ENCODE results near the gene RASA3. TPM values are rescaled to one million over a fixed set of nuclear protein-coding genes. Genes with fewer than 3 reads are reported as not detected.

Gene RASA3
- total and polyA plus RNA-seq, 12 donors: 6.8 to 16.9 (median 10.3) TPM

DNA sequence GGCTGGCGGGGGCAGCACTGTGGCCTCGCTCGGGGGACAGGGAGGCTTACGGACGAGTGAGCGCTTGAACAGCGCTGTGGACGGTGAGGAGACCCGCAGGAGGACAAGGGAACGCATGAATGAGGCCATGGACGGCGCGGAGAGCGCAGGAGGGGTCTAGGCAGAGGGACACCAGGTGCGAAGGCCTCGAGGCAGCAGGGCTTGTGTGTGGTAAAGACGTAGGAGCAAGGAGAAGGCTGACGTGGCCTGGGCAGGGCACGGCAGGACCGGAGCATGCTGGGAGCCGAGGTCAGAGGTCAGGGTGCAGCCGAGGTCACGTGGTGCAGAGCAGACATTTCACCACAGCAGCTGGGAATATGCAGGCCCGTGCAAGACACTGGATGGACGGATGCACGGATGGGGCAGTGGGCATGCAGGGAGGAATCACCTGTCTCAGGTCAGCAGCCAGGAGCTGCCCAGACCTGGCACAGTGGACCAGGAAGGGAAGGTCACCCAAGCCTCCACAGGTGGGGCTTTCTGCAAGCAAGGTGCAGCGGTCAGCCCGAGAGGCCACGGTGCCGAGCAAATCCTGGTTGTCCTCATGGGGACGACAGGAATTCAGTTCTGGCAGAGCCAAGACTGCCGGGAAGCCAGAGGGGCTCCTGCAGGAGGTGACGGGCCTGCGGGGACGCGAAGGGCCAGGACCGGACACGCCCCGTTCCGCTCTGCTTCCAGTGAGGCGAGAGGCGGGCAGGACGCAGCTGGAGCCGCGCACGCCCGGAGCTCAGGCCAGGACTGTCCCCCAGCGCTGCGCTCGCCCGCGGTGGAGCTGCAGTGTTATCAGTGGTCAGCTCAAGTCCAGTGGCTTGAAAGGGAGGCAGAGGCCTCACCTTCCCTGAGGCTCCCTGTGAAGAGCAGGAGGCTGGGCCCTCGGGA is 72.2 kb downstream of the RASA3 start:
- intact Hi-C loops (cut with DNase I): loop anchor here in 3 of 10 donors (10.0 kb wide), 3 partner anchors 65 to 75 kb away; partner anchors contain the start of gene RASA3 (in 2 of the 3)
- peak in 1 of 8 donors; percentile 36 for ATAC-seq
- peak; percentile 47 to 62 for DNase-seq
- H3K4me3 ChIP-seq: no peak overlapping the region
- WGBS, 2 donors: 83 to 89% methylated on average over 53 of the region's 53 CpGs
- TF ChIP-seq, protein P1, sequence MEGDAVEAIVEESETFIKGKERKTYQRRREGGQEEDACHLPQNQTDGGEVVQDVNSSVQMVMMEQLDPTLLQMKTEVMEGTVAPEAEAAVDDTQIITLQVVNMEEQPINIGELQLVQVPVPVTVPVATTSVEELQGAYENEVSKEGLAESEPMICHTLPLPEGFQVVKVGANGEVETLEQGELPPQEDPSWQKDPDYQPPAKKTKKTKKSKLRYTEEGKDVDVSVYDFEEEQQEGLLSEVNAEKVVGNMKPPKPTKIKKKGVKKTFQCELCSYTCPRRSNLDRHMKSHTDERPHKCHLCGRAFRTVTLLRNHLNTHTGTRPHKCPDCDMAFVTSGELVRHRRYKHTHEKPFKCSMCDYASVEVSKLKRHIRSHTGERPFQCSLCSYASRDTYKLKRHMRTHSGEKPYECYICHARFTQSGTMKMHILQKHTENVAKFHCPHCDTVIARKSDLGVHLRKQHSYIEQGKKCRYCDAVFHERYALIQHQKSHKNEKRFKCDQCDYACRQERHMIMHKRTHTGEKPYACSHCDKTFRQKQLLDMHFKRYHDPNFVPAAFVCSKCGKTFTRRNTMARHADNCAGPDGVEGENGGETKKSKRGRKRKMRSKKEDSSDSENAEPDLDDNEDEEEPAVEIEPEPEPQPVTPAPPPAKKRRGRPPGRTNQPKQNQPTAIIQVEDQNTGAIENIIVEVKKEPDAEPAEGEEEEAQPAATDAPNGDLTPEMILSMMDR (IDR thresholded peaks at IDR 0.05): no peak
- no peaks in the 10 kb centered on the region for H3K9me3 ChIP-seq
- peaks cover 14 to 79% (median 47%) of the 10 kb centered on the region in 9 donors for H3K4me1 ChIP-seq
- H3K27me3 ChIP-seq: no peaks in the 10 kb centered on the region
- H3K27ac ChIP-seq: peak overlapping the region in 2 of 10 donors; percentile 32 to 61
- H3K36me3 ChIP-seq: peaks cover 0 to 30% (median 0%) of the 10 kb centered on the region in 9 donors

- no peaks in the 10 kb centered on the region for H3K9me3 ChIP-seq
- no peak overlapping the region for H3K27ac ChIP-seq
- H3K27me3 ChIP-seq: no peaks in the 10 kb centered on the region
- H3K4me1 ChIP-seq: peaks cover 13 to 71% (median 39%) of the 10 kb centered on the region in 9 donors
- DNase-seq: no peak
- WGBS, 2 donors: 95% methylated on average over 16 of the region's 16 CpGs
- TF ChIP-seq, protein P1 (IDR thresholded peaks at IDR 0.05): no peak
- intact Hi-C loops (cut with DNase I): no loop called here
- no peak for ATAC-seq
- H3K4me3 ChIP-seq: no peak overlapping the region
- peaks cover 0 to 36% (median 0%) of the 10 kb centered on the region in 9 donors for H3K36me3 ChIP-seq
These were observed 73.0 kb downstream of the RASA3 start for GRCh38 chr13:114059428-114059827.

- WGBS, 2 donors: 87 to 91% methylated on average over 30 of the region's 30 CpGs
- peaks cover 0 to 36% (median 0%) of the 10 kb centered on the region in 9 donors for H3K36me3 ChIP-seq
- H3K27ac ChIP-seq: no peak overlapping the region
- H3K27me3 ChIP-seq: no peaks in the 10 kb centered on the region
- intact Hi-C loops (cut with DNase I): no loop called here
- H3K9me3 ChIP-seq: no peaks in the 10 kb centered on the region
- no peak overlapping the region for H3K4me3 ChIP-seq
- DNase-seq (no peak), ATAC-seq (no peak)
- H3K4me1 ChIP-seq: peaks cover 9 to 62% (median 27%) of the 10 kb centered on the region in 9 donors
- TF ChIP-seq, protein P1 (IDR thresholded peaks at IDR 0.05): no peak
These were observed 74.2 kb downstream of the RASA3 start for GRCh38 chr13:114058051-114058867.

Measured in heart right ventricle (tissue), 16 donors.